GM10266 (cell line): ENCODE measurements around the gene ICAM1.

Experiments
- DNase-seq: peaks from one replicate; pipeline ENCODE4 v3.0.0; 2012; ENCODE audit errors: extremely low spot score
- TF ChIP-seq, protein P1 (sequence below): IDR thresholded peaks from 2 replicates; pipeline ENCODE4 v1.5.1; 2012; ENCODE audit warnings: mild to moderate bottlenecking, low read depth; ENCODE audit not compliant: control insufficient read depth, insufficient read depth; ENCODE audit errors: missing control alignments

The ICAM1 gene

DNA sequence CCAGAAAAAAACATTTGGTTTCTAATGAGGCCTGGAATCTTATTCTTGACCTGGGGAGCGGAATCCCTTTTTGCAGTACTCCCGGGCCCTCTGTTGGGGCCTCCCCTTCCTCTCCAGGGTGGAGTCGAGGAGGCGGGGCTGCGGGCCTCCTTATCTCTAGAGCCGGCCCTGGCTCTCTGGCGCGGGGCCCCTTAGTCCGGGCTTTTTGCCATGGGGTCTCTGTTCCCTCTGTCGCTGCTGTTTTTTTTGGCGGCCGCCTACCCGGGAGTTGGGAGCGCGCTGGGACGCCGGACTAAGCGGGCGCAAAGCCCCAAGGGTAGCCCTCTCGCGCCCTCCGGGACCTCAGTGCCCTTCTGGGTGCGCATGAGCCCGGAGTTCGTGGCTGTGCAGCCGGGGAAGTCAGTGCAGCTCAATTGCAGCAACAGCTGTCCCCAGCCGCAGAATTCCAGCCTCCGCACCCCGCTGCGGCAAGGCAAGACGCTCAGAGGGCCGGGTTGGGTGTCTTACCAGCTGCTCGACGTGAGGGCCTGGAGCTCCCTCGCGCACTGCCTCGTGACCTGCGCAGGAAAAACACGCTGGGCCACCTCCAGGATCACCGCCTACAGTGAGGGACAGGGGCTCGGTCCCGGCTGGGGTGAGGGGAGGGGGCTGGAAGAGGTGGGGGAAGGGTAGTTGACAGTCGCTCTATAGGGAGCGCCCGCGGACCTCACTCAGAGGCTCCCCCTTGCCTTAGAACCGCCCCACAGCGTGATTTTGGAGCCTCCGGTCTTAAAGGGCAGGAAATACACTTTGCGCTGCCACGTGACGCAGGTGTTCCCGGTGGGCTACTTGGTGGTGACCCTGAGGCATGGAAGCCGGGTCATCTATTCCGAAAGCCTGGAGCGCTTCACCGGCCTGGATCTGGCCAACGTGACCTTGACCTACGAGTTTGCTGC lies 16.1 kb downstream of the ICAM1 start, which contains the start of gene ICAM4:
TSS of gene ICAM4 (plus strand) at position 153 of the 935 bp plus-strand sequence. CDS start at position 211, 58 bp downstream.
- TF ChIP-seq, protein P1, sequence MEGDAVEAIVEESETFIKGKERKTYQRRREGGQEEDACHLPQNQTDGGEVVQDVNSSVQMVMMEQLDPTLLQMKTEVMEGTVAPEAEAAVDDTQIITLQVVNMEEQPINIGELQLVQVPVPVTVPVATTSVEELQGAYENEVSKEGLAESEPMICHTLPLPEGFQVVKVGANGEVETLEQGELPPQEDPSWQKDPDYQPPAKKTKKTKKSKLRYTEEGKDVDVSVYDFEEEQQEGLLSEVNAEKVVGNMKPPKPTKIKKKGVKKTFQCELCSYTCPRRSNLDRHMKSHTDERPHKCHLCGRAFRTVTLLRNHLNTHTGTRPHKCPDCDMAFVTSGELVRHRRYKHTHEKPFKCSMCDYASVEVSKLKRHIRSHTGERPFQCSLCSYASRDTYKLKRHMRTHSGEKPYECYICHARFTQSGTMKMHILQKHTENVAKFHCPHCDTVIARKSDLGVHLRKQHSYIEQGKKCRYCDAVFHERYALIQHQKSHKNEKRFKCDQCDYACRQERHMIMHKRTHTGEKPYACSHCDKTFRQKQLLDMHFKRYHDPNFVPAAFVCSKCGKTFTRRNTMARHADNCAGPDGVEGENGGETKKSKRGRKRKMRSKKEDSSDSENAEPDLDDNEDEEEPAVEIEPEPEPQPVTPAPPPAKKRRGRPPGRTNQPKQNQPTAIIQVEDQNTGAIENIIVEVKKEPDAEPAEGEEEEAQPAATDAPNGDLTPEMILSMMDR = no peak
- no peak for DNase-seq

DNA sequence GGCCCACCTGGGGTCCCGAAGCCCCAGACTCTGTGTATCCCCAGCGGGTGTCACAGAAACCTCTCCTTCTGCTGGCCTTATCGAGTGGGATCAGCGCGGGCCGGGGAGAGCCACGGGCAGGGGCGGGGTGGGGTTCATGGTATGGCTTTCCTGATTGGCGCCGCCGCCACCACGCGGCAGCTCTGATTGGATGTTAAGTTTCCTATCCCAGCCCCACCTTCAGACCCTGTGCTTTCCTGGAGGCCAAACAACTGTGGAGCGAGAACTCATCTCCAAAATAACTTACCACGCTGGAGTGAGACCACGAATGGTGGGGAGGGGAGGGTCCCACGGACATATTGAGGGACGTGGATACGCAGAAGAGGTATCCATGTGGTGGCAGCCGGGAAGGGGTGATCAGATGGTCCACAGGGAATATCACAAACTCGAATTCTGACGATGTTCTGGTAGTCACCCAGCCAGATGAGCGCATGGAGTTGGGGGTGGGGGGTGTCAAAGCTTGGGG lies 17.8 kb downstream of the ICAM1 start:
- peak; percentile 84 for DNase-seq

DNA sequence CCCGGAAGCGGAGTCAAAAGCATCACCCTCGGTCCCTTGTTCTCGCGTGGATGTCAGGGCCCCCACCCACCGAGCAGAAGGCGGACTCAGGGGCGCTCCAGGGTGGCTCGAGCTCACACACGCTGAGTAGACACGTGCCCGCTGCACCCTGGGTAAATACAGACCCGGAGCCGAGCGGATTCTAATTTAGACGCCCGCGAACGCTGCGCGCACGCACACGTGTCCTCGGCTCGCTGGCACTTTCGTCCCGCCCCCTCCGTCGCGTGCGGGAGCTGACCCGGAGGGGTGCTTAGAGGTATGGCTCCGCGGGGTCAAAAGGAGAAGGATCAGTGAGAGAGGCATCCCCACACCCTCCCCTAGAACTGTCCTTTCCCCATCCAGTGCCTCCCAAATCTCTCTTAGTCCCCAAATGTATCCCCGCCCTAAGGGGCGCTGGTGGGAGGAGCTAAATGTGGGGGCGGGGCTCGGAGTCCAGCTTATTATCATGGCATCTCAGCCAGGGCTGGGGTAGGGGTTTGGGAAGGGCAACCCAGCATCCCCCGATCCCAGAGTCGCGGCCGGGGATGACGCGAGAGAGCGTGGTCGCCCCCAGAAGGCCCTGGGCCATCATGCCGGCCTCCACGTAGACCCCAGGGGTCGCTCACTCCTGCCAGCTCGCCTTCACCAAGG lies 18.4 kb downstream of the ICAM1 start:
- TF ChIP-seq, protein P1 = no peak
- peak; percentile 71 for DNase-seq

More for the DNA sequence above, 17.8 kb downstream of the ICAM1 start:
- TF ChIP-seq, protein P1 = no peak

DNA sequence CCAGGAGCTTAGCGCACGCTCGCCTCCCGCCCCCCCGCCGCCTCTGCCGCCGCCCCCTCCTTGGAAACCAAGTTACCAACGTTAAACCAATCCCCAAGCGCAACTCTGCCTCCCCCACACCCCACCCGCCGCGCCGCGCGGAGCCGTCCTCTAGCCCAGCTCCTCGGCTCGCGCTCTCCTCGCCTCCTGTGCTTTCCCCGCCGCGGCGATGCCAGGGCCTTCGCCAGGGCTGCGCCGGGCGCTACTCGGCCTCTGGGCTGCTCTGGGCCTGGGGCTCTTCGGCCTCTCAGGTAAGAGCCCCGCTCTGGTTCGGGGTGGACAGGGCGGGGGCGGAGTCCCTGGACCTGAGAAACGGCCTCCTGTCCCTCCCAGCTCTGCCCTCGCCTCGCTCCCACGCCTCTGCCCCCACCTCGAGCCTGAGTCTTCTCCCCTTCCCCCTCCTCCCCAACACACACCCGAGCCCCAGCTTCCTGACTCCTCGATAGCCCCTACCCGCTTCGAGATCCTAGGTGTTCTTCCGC lies 19.0 kb downstream of the ICAM1 start, which contains the start of gene ICAM5:
TSS of gene ICAM5 (plus strand) at position 117 of the 521 bp plus-strand sequence. CDS start at position 209, 92 bp downstream.
- DNase-seq = no peak
- TF ChIP-seq, protein P1 = no peak

DNA sequence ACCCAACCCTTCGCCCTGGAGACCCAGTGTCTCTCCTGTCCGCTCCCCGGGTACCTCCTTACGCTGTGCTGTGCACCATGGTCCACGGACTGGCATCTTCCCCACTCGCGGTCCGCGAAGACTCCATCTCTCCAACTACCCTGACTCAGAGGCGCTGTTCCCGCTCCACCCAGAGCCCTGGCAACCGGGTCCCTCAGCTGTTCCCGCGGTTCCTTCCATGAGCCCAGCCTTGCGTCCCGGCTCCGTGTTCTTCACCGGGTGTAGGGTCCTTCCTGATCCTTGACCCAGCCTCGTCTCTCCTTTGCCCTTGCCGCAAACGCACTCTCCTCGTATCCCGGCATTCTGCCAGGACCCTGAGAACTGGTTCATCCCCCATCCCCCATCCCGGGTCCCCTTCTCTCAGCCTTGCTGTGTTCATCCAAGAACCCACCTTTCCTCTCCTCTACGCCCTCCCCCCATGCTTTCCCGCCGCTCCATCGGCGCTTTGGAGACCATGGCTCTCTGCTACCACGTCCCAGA lies 19.5 kb downstream of the ICAM1 start:
- TF ChIP-seq, protein P1 = no peak
- DNase-seq = no peak

DNA sequence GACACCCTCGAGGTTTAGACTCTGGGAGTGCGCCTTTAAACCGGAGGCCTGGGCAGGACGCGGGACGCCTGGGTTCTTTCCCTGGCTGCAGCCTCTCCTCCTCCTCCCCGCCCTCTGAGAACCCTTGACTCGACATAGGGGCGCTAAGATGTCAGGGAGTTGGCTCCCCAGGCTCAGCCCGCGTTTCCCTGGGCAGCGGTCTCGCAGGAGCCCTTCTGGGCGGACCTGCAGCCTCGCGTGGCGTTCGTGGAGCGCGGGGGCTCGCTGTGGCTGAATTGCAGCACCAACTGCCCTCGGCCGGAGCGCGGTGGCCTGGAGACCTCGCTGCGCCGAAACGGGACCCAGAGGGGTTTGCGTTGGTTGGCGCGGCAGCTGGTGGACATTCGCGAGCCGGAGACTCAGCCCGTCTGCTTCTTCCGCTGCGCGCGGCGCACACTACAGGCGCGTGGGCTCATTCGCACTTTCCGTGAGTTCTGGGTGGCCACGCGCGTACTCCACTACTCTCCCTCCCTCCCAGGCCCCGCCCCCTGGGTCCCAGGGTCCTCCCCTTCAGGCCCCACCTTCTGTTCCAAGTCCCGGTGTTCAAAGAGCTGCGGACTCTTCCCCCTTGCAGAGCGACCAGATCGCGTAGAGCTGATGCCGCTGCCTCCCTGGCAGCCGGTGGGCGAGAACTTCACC lies 20.1 kb downstream of the ICAM1 start:
- TF ChIP-seq, protein P1 = no peak
- peak; percentile 82 for DNase-seq
